H9 (cell line): ENCODE results near the gene ACAP3. TPM values are rescaled to one million over a fixed set of nuclear protein-coding genes. Genes with fewer than 3 reads are reported as not detected.
A peak's percentile ranks its signal among the peaks of the same experiment; 100 is the strongest.

Experiments used
- DNase-seq: peaks from one replicate; pipeline ENCODE4 v3.0.0-alpha.2; 2017
- H2AFZ ChIP-seq: one replicate; pipeline ENCODE4 v1.6.1; 2013; ENCODE audit warnings: mild to moderate bottlenecking, low read length, control low read depth, moderate library complexity
- H2AK5ac ChIP-seq: 2 replicates; pipeline ENCODE4 v1.6.1; 2013; ENCODE audit warnings: low read length, control low read depth, mixed read lengths; ENCODE audit not compliant: insufficient read length
- H2BK120ac ChIP-seq: one replicate; pipeline ENCODE4 v1.6.1; 2013; ENCODE audit warnings: low read depth, mild to moderate bottlenecking, low read length, control low read depth, inconsistent platforms; ENCODE audit not compliant: poor library complexity, severe bottlenecking
- H2BK12ac ChIP-seq: 2 replicates; pipeline ENCODE4 v1.6.1; 2013; ENCODE audit warnings: low read length, control low read depth, mixed read lengths, low read depth; ENCODE audit not compliant: insufficient read length
- H2BK15ac ChIP-seq: 2 replicates; pipeline ENCODE4 v1.6.1; 2013; ENCODE audit warnings: low read depth, low read length, control low read depth
- H2BK20ac ChIP-seq: one replicate; pipeline ENCODE4 v1.6.1; 2013; ENCODE audit warnings: low read depth, mild to moderate bottlenecking, low read length, control low read depth, inconsistent platforms; ENCODE audit not compliant: poor library complexity, severe bottlenecking
- H2BK5ac ChIP-seq: 2 replicates; pipeline ENCODE4 v1.6.1; 2013; ENCODE audit warnings: low read length, control low read depth, mixed read lengths; ENCODE audit not compliant: insufficient read length
- H3K14ac ChIP-seq: 2 replicates; pipeline ENCODE4 v1.6.1; 2013; ENCODE audit warnings: low read length, control low read depth; ENCODE audit not compliant: insufficient read depth
- H3K18ac ChIP-seq: 2 replicates; pipeline ENCODE4 v1.6.1; 2013; ENCODE audit warnings: low read depth, mild to moderate bottlenecking, mixed read lengths, low read length, control low read depth; ENCODE audit not compliant: insufficient read length
- H3K23ac ChIP-seq: 2 replicates; pipeline ENCODE4 v1.6.1; 2013; ENCODE audit warnings: low read length, control low read depth, mixed read lengths, low read depth; ENCODE audit not compliant: insufficient read length
- H3K23me2 ChIP-seq: 2 replicates; pipeline ENCODE4 v1.6.1; 2013; ENCODE audit warnings: low read depth, mild to moderate bottlenecking, mixed read lengths, low read length, control low read depth; ENCODE audit not compliant: insufficient read length, poor library complexity, severe bottlenecking
- H3K27ac ChIP-seq: 2 replicates; pipeline ENCODE4 v1.5.1; 2013; ENCODE audit warnings: low read length, control low read depth, mixed read lengths, low read depth; ENCODE audit not compliant: insufficient read length
- H3K27me3 ChIP-seq: 2 replicates; pipeline ENCODE4 v1.6.1; 2013; ENCODE audit warnings: low read length, control low read depth, inconsistent platforms; ENCODE audit not compliant: insufficient read depth
- H3K4ac ChIP-seq: 2 replicates; pipeline ENCODE4 v1.6.1; 2013; ENCODE audit warnings: low read depth, mild to moderate bottlenecking, control low read depth, inconsistent platforms, low read length, moderate library complexity
- H3K4me1 ChIP-seq: 2 replicates; pipeline ENCODE4 v1.6.1; 2013; ENCODE audit warnings: low read length, control low read depth, inconsistent platforms; ENCODE audit not compliant: insufficient read depth
- H3K4me2 ChIP-seq: 2 replicates; pipeline ENCODE4 v1.6.1; 2013; ENCODE audit warnings: low read length, control low read depth, mixed read lengths; ENCODE audit not compliant: insufficient read length, insufficient read depth
- H3K56ac ChIP-seq: 2 replicates; pipeline ENCODE4 v1.6.1; 2013; ENCODE audit warnings: low read depth, mild to moderate bottlenecking, mixed read lengths, low read length, control low read depth; ENCODE audit not compliant: insufficient read length
- H3K79me1 ChIP-seq: 2 replicates; pipeline ENCODE4 v1.6.1; 2013; ENCODE audit warnings: low read depth, mild to moderate bottlenecking, moderate library complexity, low read length, control low read depth, inconsistent platforms; ENCODE audit not compliant: insufficient read depth, poor library complexity, severe bottlenecking
- H3K79me2 ChIP-seq: 2 replicates; pipeline ENCODE4 v1.6.1; 2013; ENCODE audit warnings: low read length, control low read depth, inconsistent platforms; ENCODE audit not compliant: insufficient read depth
- H3K9ac ChIP-seq: 2 replicates; pipeline ENCODE4 v1.6.1; 2013; ENCODE audit warnings: low read length, control low read depth, mixed read lengths; ENCODE audit not compliant: insufficient read length; ENCODE audit errors: extremely low read depth
- H3K9me3 ChIP-seq: one replicate; pipeline ENCODE4 v1.6.1; 2013; ENCODE audit warnings: low read depth, low read length, inconsistent platforms; ENCODE audit not compliant: control insufficient read depth
- H3T11ph ChIP-seq: one replicate; pipeline ENCODE4 v1.6.1; 2013; ENCODE audit warnings: mild to moderate bottlenecking, low read length, control low read depth, inconsistent platforms
- H4K20me1 ChIP-seq: one replicate; pipeline ENCODE4 v1.6.1; 2013; ENCODE audit not compliant: control insufficient read depth, insufficient read length, insufficient read depth
- H4K5ac ChIP-seq: 2 replicates; pipeline ENCODE4 v1.6.1; 2013; ENCODE audit warnings: low read depth, mild to moderate bottlenecking, mixed read lengths, low read length, control low read depth; ENCODE audit not compliant: insufficient read length
- H4K8ac ChIP-seq: replicated peaks from 2 replicates; pipeline ENCODE4 v1.6.1; 2013; ENCODE audit warnings: low read length, control low read depth, mixed read lengths, low read depth; ENCODE audit not compliant: insufficient read length
- H4K91ac ChIP-seq: 2 replicates; pipeline ENCODE4 v1.6.1; 2013; ENCODE audit warnings: low read depth, mild to moderate bottlenecking, moderate library complexity, mixed read lengths, low read length, control low read depth; ENCODE audit not compliant: insufficient read length
- H3K27ac Mint-ChIP-seq, 3 experiments: 2 replicates in 2 of 3; 3 replicates in 1 of 3; pipeline ENCODE4 v1.8.0; 2020 to 2021; ENCODE audit warnings: mixed read lengths in 3 of 3, mild to moderate bottlenecking in 1 of 3, moderate library complexity in 1 of 3
- H3K27me3 Mint-ChIP-seq: 2 replicates; pipeline ENCODE4 v1.8.0; 2021; ENCODE audit warnings: low read depth, mild to moderate bottlenecking, moderate library complexity, mixed read lengths
- H3K36me3 Mint-ChIP-seq, 3 experiments: 2 replicates in 2 of 3; 3 replicates in 1 of 3; pipeline ENCODE4 v1.8.0; 2020 to 2021; ENCODE audit warnings: low read depth in 3 of 3, mixed read lengths in 3 of 3; ENCODE audit not compliant: insufficient read depth in 1 of 3
- H3K4me1 Mint-ChIP-seq, 2 experiments: 2 replicates each; pipeline ENCODE4 v1.8.0; 2020; ENCODE audit warnings: mixed read lengths in 2 of 2
- H3K4me3 Mint-ChIP-seq, 2 experiments: 2 replicates in 1 of 2; 3 replicates in 1 of 2; pipeline ENCODE4 v1.8.0; 2020 to 2021; ENCODE audit warnings: mild to moderate bottlenecking in 2 of 2, mixed read lengths in 2 of 2, moderate library complexity in 1 of 2
- H3K9me3 Mint-ChIP-seq, 2 experiments: 2 replicates in 1 of 2; 3 replicates in 1 of 2; pipeline ENCODE4 v1.8.0; 2020; ENCODE audit warnings: mild to moderate bottlenecking in 2 of 2, mixed read lengths in 2 of 2, moderate library complexity in 1 of 2
- WGBS: extraction: QIAGEN DNeasy Blood & Tissue Kit; methylation state at CpG from one replicate; pipeline ENCODE4 v1.1.7; 2013; ENCODE audit warnings: missing lambda C conversion rate, low lambda C conversion rate, mixed read lengths; ENCODE audit not compliant: insufficient read length; ENCODE audit errors: extremely low coverage; 5-methylcytosine and 5-hydroxymethylcytosine counted together
- total RNA-seq: library from RNA; stranded (reverse); gene quantifications from 2 replicates; pipeline ENCODE4 v1.2.1, GENCODE V29; 2021
- TF ChIP-seq, protein P1 (sequence below): fragments of 200-600 bp; sonication (generic); conservative IDR thresholded peaks from 3 replicates; pipeline ENCODE4 v1.8.0; 2021; ENCODE audit warnings: antibody characterized with exemption, mild to moderate bottlenecking

ACAP3 gene
- total RNA-seq, 1 experiment from 2014 or later = 41.4 TPM

GRCh38 chr1:1302006-1302430 is 5.7 kb downstream of the ACAP3 start:
- Histone ChIP-seq H3K9ac (no peak overlapping the region), H3K4ac (no peak overlapping the region), H4K91ac (no peak overlapping the region), H3K56ac (no peak overlapping the region), H3K4me1 (peaks cover 5% of the 10 kb centered on the region; the same call in 1 of the 2 replicates), H2BK20ac (no peak overlapping the region), H2BK15ac (no peak overlapping the region), H3K4me2 (no peak overlapping the region), H2BK5ac (no peak overlapping the region), H3K27me3 (no peaks in the 10 kb centered on the region), H2BK120ac (no peak overlapping the region), H3T11ph (no peak overlapping the region), H2BK12ac (no peak overlapping the region), H3K18ac (no peak overlapping the region), H3K9me3 (no peaks in the 10 kb centered on the region), H3K23me2 (peaks cover 4% of the 10 kb centered on the region), H4K5ac (no peak overlapping the region), H4K8ac (no peak overlapping the region), H2AK5ac (no peak overlapping the region), H2AFZ (no peak overlapping the region), H4K20me1 (no peaks in the 10 kb centered on the region), H3K14ac (no peak overlapping the region), H3K79me2 (no peaks in the 10 kb centered on the region), H3K23ac (no peak overlapping the region), H3K79me1 (no peaks in the 10 kb centered on the region), H3K27ac (no peak overlapping the region)
- Mint-ChIP-seq H3K27ac (no peak overlapping the region; a peak in 1 of 7 replicates), H3K4me3 (no peak overlapping the region), H3K4me1 (peaks cover 16 to 24% of the 10 kb centered on the region in 2 experiments), H3K36me3 (no peaks in the 10 kb centered on the region; a peak in 1 of 7 replicates), H3K27me3 (peaks cover 3% of the 10 kb centered on the region; the same call in 1 of the 2 replicates), H3K9me3 (no peaks in the 10 kb centered on the region; a peak in 1 of 5 replicates)
- peak; percentile 57 for DNase-seq
- no CpG with 5 or more reads among the region's 9 CpGs for WGBS
- TF ChIP-seq, protein P1, sequence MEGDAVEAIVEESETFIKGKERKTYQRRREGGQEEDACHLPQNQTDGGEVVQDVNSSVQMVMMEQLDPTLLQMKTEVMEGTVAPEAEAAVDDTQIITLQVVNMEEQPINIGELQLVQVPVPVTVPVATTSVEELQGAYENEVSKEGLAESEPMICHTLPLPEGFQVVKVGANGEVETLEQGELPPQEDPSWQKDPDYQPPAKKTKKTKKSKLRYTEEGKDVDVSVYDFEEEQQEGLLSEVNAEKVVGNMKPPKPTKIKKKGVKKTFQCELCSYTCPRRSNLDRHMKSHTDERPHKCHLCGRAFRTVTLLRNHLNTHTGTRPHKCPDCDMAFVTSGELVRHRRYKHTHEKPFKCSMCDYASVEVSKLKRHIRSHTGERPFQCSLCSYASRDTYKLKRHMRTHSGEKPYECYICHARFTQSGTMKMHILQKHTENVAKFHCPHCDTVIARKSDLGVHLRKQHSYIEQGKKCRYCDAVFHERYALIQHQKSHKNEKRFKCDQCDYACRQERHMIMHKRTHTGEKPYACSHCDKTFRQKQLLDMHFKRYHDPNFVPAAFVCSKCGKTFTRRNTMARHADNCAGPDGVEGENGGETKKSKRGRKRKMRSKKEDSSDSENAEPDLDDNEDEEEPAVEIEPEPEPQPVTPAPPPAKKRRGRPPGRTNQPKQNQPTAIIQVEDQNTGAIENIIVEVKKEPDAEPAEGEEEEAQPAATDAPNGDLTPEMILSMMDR = peak; percentile 83
